Osteocyte (in vitro differentiated cells): ENCODE data around the gene RUNDC3A. TPM values are rescaled to one million over a fixed set of nuclear protein-coding genes. Genes with fewer than 3 reads are reported as not detected.
A peak's percentile ranks its signal among the peaks of the same experiment; 100 is the strongest.
"Not testable (repeated sequence)": the region's sequence is repeated elsewhere in the genome, so short reads cannot be mapped to it uniquely, and the experiment has no call there.

ENCODE experiments used
- DNase-seq: peaks from one replicate; pipeline ENCODE4 v3.0.0; 2021; ENCODE audit warnings: mixed read lengths; ENCODE audit not compliant: unreplicated experiment; ENCODE audit errors: extremely low spot score
- H3K27ac Mint-ChIP-seq: one replicate; pipeline ENCODE4 v1.8.0; 2021; ENCODE audit warnings: mild to moderate bottlenecking, mixed read lengths; ENCODE audit not compliant: unreplicated experiment
- H3K27me3 Mint-ChIP-seq: one replicate; pipeline ENCODE4 v1.8.0; 2021; ENCODE audit warnings: mixed read lengths; ENCODE audit not compliant: unreplicated experiment
- H3K36me3 Mint-ChIP-seq: one replicate; pipeline ENCODE4 v1.8.0; 2021; ENCODE audit warnings: mixed read lengths; ENCODE audit not compliant: unreplicated experiment
- H3K4me1 Mint-ChIP-seq: one replicate; pipeline ENCODE4 v1.8.0; 2021; ENCODE audit warnings: mixed read lengths; ENCODE audit not compliant: unreplicated experiment
- H3K4me3 Mint-ChIP-seq: one replicate; pipeline ENCODE4 v1.8.0; 2021; ENCODE audit warnings: mild to moderate bottlenecking, moderate library complexity, mixed read lengths; ENCODE audit not compliant: unreplicated experiment
- H3K9me3 Mint-ChIP-seq: one replicate; pipeline ENCODE4 v1.8.0; 2021; ENCODE audit warnings: mixed read lengths; ENCODE audit not compliant: unreplicated experiment
- total RNA-seq: library from RNA; stranded (reverse); gene quantifications from 2 replicates; pipeline ENCODE4 v1.2.1, GENCODE V29; 2021
- TF ChIP-seq, protein P1 (sequence below): fragments of 200-600 bp; sonication (generic); IDR thresholded peaks from 2 replicates; pipeline ENCODE4 v1.5.0; 2021; ENCODE audit warnings: antibody characterized with exemption, mild to moderate bottlenecking, moderate library complexity

Gene RUNDC3A
- total RNA-seq, 1 donor from 2014 or later: 0.38 TPM

DNA sequence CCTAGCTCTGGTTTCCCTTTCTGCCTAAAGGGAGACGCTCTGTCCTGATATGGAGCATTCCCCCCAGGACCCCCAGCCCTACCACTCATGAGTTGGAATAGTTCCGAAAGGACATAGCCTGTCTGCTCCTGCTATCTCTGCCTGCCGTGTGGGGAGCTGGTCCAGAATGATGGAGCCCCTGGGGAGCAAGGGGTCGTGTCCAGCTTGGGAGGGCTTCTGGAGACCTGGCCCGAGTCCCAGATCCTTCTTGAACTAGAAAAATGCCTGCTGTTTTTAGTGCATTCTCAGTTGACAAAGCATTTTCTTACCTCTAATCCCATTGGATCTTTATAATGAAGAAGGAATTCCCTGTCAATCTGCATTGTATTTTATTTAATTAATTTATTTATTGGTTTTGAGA is 27.6 kb downstream of the RUNDC3A start:
- Mint-ChIP-seq H3K4me3 (no peak overlapping the region), H3K27ac (no peak overlapping the region), H3K36me3 (no peaks in the 10 kb centered on the region), H3K9me3 (no peaks in the 10 kb centered on the region), H3K4me1 (peaks cover 3% of the 10 kb centered on the region), H3K27me3 (peaks cover 16% of the 10 kb centered on the region)
- TF ChIP-seq, protein P1, sequence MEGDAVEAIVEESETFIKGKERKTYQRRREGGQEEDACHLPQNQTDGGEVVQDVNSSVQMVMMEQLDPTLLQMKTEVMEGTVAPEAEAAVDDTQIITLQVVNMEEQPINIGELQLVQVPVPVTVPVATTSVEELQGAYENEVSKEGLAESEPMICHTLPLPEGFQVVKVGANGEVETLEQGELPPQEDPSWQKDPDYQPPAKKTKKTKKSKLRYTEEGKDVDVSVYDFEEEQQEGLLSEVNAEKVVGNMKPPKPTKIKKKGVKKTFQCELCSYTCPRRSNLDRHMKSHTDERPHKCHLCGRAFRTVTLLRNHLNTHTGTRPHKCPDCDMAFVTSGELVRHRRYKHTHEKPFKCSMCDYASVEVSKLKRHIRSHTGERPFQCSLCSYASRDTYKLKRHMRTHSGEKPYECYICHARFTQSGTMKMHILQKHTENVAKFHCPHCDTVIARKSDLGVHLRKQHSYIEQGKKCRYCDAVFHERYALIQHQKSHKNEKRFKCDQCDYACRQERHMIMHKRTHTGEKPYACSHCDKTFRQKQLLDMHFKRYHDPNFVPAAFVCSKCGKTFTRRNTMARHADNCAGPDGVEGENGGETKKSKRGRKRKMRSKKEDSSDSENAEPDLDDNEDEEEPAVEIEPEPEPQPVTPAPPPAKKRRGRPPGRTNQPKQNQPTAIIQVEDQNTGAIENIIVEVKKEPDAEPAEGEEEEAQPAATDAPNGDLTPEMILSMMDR: no peak
- no peak for DNase-seq

DNA sequence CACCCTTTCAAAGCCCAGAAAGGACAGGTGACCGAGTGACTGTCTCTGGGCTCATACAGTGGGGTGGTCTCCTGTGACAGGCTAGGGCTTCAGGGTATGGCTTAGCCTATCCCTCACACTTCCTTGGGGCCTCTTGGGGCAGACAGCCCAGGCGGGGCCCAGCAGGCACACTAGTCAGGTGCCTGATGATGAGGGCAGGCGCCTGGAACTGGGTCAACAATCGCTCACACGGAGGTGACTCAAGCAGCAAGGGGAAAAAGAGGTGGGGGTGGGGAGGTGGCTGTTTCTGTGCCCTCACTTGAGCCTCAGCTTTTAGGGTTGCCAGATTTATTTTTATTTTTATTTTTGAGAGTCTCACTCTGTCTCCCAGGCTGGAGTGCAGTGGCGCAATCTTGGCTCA is 30.3 kb downstream of the RUNDC3A start:
- H3K4me3 Mint-ChIP-seq: no peak overlapping the region
- no peak for DNase-seq
- H3K4me1 Mint-ChIP-seq: no peaks in the 10 kb centered on the region
- peaks cover 21% of the 10 kb centered on the region for H3K27me3 Mint-ChIP-seq
- H3K36me3 Mint-ChIP-seq: no peaks in the 10 kb centered on the region
- no peaks in the 10 kb centered on the region for H3K9me3 Mint-ChIP-seq
- TF ChIP-seq, protein P1: no peak
- no peak overlapping the region for H3K27ac Mint-ChIP-seq

DNA sequence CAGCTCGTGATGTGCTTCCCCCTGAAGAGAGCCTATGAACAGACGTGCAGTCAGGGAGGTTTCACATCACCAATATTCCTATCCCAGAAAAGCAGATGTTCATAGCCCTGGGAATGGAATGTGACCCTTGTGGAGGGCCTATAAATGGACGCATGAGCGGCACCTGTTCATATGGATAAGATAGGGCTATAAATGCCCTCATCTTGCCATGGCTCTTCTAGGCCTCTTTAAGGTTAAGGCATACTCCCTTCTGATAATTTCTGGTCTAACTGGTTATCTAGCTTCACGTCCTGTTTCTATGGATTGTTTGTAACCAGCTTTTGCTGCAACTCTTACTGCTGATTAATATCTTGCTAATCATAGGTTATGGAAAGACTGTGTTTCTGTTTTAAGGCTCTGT is 32.2 kb downstream of the RUNDC3A start:
- H3K4me1 Mint-ChIP-seq, H3K9me3 Mint-ChIP-seq, H3K4me3 Mint-ChIP-seq, H3K36me3 Mint-ChIP-seq, DNase-seq, H3K27ac Mint-ChIP-seq: not testable (repeated sequence)
- H3K27me3 Mint-ChIP-seq: peaks cover 21% of the 10 kb centered on the region

DNA sequence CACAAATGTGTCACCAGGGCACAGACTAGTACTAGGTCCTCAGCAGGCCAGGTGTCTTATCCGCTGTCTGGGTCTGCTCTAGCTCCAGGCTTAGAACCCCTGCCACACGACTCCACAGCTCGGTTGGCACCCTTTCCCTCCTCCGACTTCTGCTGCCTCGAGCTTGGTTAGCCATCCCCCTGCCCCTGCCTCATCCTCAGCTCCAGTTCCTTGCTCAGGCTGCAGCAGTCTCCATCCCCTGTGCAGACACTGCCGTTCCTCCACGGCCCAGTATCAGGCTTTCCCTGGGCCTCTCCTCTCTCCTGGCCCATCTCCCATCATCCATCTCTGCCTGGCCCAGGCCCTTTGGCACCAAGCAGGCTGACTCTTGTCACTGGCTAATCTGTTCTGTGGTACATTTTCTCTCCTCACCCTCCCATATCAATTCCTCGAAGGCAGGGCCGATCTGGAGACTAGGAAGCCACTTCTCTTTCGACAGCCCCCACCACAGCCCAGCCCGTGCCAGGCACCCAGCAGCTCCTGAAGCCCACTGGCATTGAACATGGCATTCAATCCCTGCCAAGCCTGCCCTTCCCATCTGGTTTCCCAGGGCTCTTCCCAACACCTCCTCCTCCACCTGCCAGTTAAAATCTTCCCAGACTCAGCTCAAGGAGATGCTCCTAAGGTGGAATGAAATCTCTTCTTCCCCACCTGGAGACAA is 35.3 kb downstream of the RUNDC3A start:
- H3K27ac Mint-ChIP-seq: no peak overlapping the region
- H3K27me3 Mint-ChIP-seq: peaks cover 6% of the 10 kb centered on the region
- no peaks in the 10 kb centered on the region for H3K36me3 Mint-ChIP-seq
- TF ChIP-seq, protein P1: no peak
- no peaks in the 10 kb centered on the region for H3K9me3 Mint-ChIP-seq
- H3K4me1 Mint-ChIP-seq: peaks cover 16% of the 10 kb centered on the region
- H3K4me3 Mint-ChIP-seq: no peak overlapping the region
- DNase-seq: no peak

DNA sequence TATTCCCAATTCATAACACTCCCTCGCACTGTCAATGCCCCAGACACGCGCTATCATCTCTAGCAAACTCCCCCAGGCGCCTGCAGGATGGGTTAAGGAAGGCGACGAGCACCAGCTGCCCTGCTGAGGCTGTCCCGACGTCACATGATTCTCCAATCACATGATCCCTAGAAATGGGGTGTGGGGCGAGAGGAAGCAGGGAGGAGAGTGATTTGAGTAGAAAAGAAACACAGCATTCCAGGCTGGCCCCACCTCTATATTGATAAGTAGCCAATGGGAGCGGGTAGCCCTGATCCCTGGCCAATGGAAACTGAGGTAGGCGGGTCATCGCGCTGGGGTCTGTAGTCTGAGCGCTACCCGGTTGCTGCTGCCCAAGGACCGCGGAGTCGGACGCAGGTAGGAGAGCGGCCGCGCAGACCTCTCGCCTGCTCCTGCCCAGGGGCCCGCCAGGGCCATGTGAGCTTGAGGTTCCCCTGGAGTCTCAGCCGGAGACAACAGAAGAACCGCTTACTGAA is 36.6 kb downstream of the RUNDC3A start, which contains the start of gene GRN:
TSS of gene GRN (plus strand) at position 364 of the 515 bp plus-strand sequence. CDS start 3,863 bp downstream, outside the sequence.
- TF ChIP-seq, protein P1: no peak
- H3K36me3 Mint-ChIP-seq: peaks cover 2% of the 10 kb centered on the region
- H3K27me3 Mint-ChIP-seq: peaks cover 6% of the 10 kb centered on the region
- peak; percentile 97 for DNase-seq
- peak within 1 kb of the TSS; percentile 95 for H3K4me3 Mint-ChIP-seq
- no peaks in the 10 kb centered on the region for H3K9me3 Mint-ChIP-seq
- H3K27ac Mint-ChIP-seq: peak within 1 kb of the TSS; percentile 95
- peaks cover 16% of the 10 kb centered on the region for H3K4me1 Mint-ChIP-seq
